HEK293T (cell line): Measurements from ENCODE around the gene LURAP1L.

Experiments used
- CTCF ChIA-PET: fragments of 350-600 bp; formaldehyde crosslinking; extraction: SDS; loops from one replicate; lab custom pipeline; 2021; ENCODE audit warnings: antibody characterized with exemption, inconsistent platforms; lab: Yijun Ruan, JAX
- POLR2A ChIA-PET: fragments of 350-600 bp; formaldehyde crosslinking; extraction: SDS; loops from one replicate; lab custom pipeline; 2020; ENCODE audit warnings: antibody characterized with exemption, inconsistent platforms; lab: Yijun Ruan, JAX
- DNase-seq: peaks from one replicate; pipeline ENCODE4 v3.0.0; 2012; ENCODE audit warnings: mixed read lengths; ENCODE audit errors: extremely low spot score
- ARNT ChIP-seq: fragments of 450-650 bp; IDR thresholded peaks from 2 replicates; pipeline ENCODE4 v1.6.1; 2017; ENCODE audit warnings: mild to moderate bottlenecking
- BHLHE40 ChIP-seq: fragments of 450-650 bp; IDR thresholded peaks from 2 replicates; pipeline ENCODE4 v1.6.1; 2016; ENCODE audit warnings: mild to moderate bottlenecking, moderate library complexity, borderline replicate concordance
- CTBP1 ChIP-seq: fragments of 450-650 bp; IDR thresholded peaks from 2 replicates; pipeline ENCODE4 v1.6.1; 2016; ENCODE audit warnings: borderline replicate concordance
- ELF4 ChIP-seq: fragments of 450-650 bp; IDR thresholded peaks from 2 replicates; pipeline ENCODE4 v1.6.1; 2017; ENCODE audit warnings: antibody characterized with exemption
- FOXA1 ChIP-seq: fragments of 450-650 bp; IDR thresholded peaks from 2 replicates; pipeline ENCODE4 v1.6.1; 2016; ENCODE audit warnings: mild to moderate bottlenecking
- FOXK2 ChIP-seq: fragments of 450-650 bp; IDR thresholded peaks from 2 replicates; pipeline ENCODE4 v1.6.1; 2016; ENCODE audit warnings: mild to moderate bottlenecking
- FOXM1 ChIP-seq: fragments of 450-650 bp; IDR thresholded peaks from 2 replicates; pipeline ENCODE4 v1.6.1; 2017; ENCODE audit warnings: mild to moderate bottlenecking, borderline replicate concordance
- HDGF ChIP-seq: fragments of 450-650 bp; IDR thresholded peaks from 2 replicates; pipeline ENCODE4 v1.6.1; 2017; ENCODE audit warnings: antibody characterized with exemption, borderline replicate concordance
- L3MBTL2 ChIP-seq: fragments of 450-650 bp; conservative IDR thresholded peaks from 2 replicates; pipeline ENCODE4 v1.6.1; 2016; ENCODE audit warnings: mild to moderate bottlenecking
- LEF1 ChIP-seq: fragments of 450-650 bp; IDR thresholded peaks from 2 replicates; pipeline ENCODE4 v1.6.1; 2017; ENCODE audit warnings: mild to moderate bottlenecking, borderline replicate concordance
- NFRKB ChIP-seq: fragments of 450-650 bp; IDR thresholded peaks from 2 replicates; pipeline ENCODE4 v1.6.1; 2016; ENCODE audit warnings: mild to moderate bottlenecking, moderate library complexity
- PKNOX1 ChIP-seq: fragments of 450-650 bp; IDR thresholded peaks from 2 replicates; pipeline ENCODE4 v1.6.1; 2016
- SP1 ChIP-seq: fragments of 450-650 bp; IDR thresholded peaks from 2 replicates; pipeline ENCODE4 v1.6.1; 2017
- SUZ12 ChIP-seq: fragments of 450-650 bp; IDR thresholded peaks from 2 replicates; pipeline ENCODE4 v1.6.1; 2016; ENCODE audit warnings: mild to moderate bottlenecking
- TARDBP ChIP-seq: fragments of 450-650 bp; IDR thresholded peaks from 2 replicates; pipeline ENCODE4 v1.6.1; 2016
- ZNF384 ChIP-seq: fragments of 450-650 bp; IDR thresholded peaks from 2 replicates; pipeline ENCODE4 v1.6.1; 2016

The LURAP1L gene

GRCh38 chr9:12817702-12818101 lies 42.9 kb downstream of the LURAP1L start:
- no peak for DNase-seq
- no peak for TF ChIP-seq SUZ12
- TF ChIP-seq FOXK2 = no peak
- TF ChIP-seq LEF1 = no peak
- TF ChIP-seq PKNOX1 = no peak
- POLR2A ChIA-PET = interaction anchor here (0.6 to 2.1 kb wide), 2 partner anchors 42 to 98 kb away, joined by 3 to 12 read pairs; no protein-coding TSS in a partner anchor
- CTCF ChIA-PET = interaction anchor here (1.0 to 1.6 kb wide), 5 partner anchors 10 to 93 kb away, joined by 3 to 5 read pairs (median 3); partner anchors contain the start of gene LURAP1L

GRCh38 chr9:12818431-12819000 lies 43.7 kb downstream of the LURAP1L start:
- TF ChIP-seq NFRKB (no peak), ZNF384 (no peak), CTBP1 (no peak), L3MBTL2 (no peak), FOXK2 (no peak), HDGF (no peak), LEF1 (no peak)
- ChIA-PET CTCF (interaction anchor here (1.0 to 1.6 kb wide), 5 partner anchors 10 to 94 kb away, joined by 3 to 5 read pairs (median 3); partner anchors contain the start of gene LURAP1L), POLR2A (interaction anchor here (0.6 to 2.1 kb wide), 2 partner anchors 42 to 99 kb away, joined by 3 to 12 read pairs; no protein-coding TSS in a partner anchor)
- no peak for DNase-seq

- no peak for TF ChIP-seq FOXA1
- ChIA-PET POLR2A (no interaction called here), CTCF (interaction anchor here (0.5 to 0.7 kb wide), 3 partner anchors 9 to 36 kb away, joined by 3 read pairs; no protein-coding TSS in a partner anchor)
- DNase-seq = peak; percentile 20
These were observed 44.8 kb downstream of the LURAP1L start for GRCh38 chr9:12819436-12820185.

GRCh38 chr9:12822111-12822510 lies 47.3 kb downstream of the LURAP1L start:
- ChIA-PET CTCF (interaction anchor here (0.6 kb wide), 1 partner anchor 25 kb away, joined by 3 read pairs; no protein-coding TSS in a partner anchor), POLR2A (no interaction called here)
- TF ChIP-seq HDGF (no peak), SUZ12 (no peak), FOXA1 (no peak), LEF1 (no peak), ZNF384 (no peak), SP1 (no peak), BHLHE40 (no peak)
- no peak for DNase-seq

- CTCF ChIA-PET = no interaction called here
- DNase-seq = no peak
- TF ChIP-seq LEF1 (no peak), ARNT (no peak), TARDBP (no peak), CTBP1 (no peak), ZNF384 (no peak), NFRKB (no peak), SP1 (no peak), ELF4 (no peak), FOXK2 (no peak), HDGF (no peak), BHLHE40 (no peak), FOXA1 (no peak), PKNOX1 (no peak), FOXM1 (no peak), L3MBTL2 (no peak)
- POLR2A ChIA-PET = no interaction called here
These were observed 52.2 kb downstream of the LURAP1L start for GRCh38 chr9:12826924-12827565.

GRCh38 chr9:12833701-12834100 lies 58.9 kb downstream of the LURAP1L start:
- POLR2A ChIA-PET = no interaction called here
- CTCF ChIA-PET = no interaction called here

GRCh38 chr9:12838546-12838945 lies 63.7 kb downstream of the LURAP1L start:
- TF ChIP-seq LEF1 = no peak
- TF ChIP-seq SUZ12 = no peak
- TF ChIP-seq ELF4 = no peak
- TF ChIP-seq HDGF = no peak
- no peak for TF ChIP-seq FOXM1
- no peak for TF ChIP-seq NFRKB
- TF ChIP-seq TARDBP = no peak
- no peak for TF ChIP-seq SP1
- TF ChIP-seq CTBP1 = no peak
- TF ChIP-seq FOXA1 = no peak
- TF ChIP-seq L3MBTL2 = no peak
- TF ChIP-seq ARNT = no peak
- TF ChIP-seq ZNF384 = no peak
- POLR2A ChIA-PET = no interaction called here
- CTCF ChIA-PET = interaction anchor here (0.6 kb wide), 1 partner anchor 18 kb away, joined by 3 read pairs; no protein-coding TSS in a partner anchor
- DNase-seq = no peak

More at GRCh38 chr9:12833701-12834100, 58.9 kb downstream of the LURAP1L start:
- TF ChIP-seq ELF4 (no peak), NFRKB (no peak), FOXM1 (no peak)
- DNase-seq = no peak
